Activated CD8-positive, alpha-beta memory T cell treated with anti-CD3 and anti-CD28 coated beads, Interleukin-2, amount 10 ng/mL, durations not matched to agents 7 days and 5 days (primary cell): ENCODE measurements around the gene NCAPG2. TPM values are rescaled to one million over a fixed set of nuclear protein-coding genes. Genes with fewer than 3 reads are reported as not detected.

Experiments
- ATAC-seq: fragments of 150-1000 bp; cut with Tn5 transposase; one replicate; pipeline ENCODE4 v1.10.0; 2021; ENCODE audit warnings: moderate library complexity
- CTCF ChIA-PET: fragments of 350-600 bp; sonication (Branson Sonifier 250); formaldehyde crosslinking; loops from one replicate; lab custom pipeline; 2021; ENCODE audit warnings: antibody characterized with exemption; lab: Charles Lee
- DNase-seq: peaks from one replicate; pipeline ENCODE4 v3.0.0-alpha.2; 2020
- H3K27ac Mint-ChIP-seq: one replicate; pipeline ENCODE4 v1.8.0; 2021; ENCODE audit warnings: mild to moderate bottlenecking, mixed read lengths
- H3K27me3 Mint-ChIP-seq: one replicate; pipeline ENCODE4 v1.8.0; 2021; ENCODE audit warnings: mixed read lengths
- H3K36me3 Mint-ChIP-seq: one replicate; pipeline ENCODE4 v1.8.0; 2021; ENCODE audit warnings: mild to moderate bottlenecking, mixed read lengths
- H3K4me1 Mint-ChIP-seq: one replicate; pipeline ENCODE4 v1.8.0; 2021; ENCODE audit warnings: mixed read lengths
- H3K4me3 Mint-ChIP-seq: one replicate; pipeline ENCODE4 v1.8.0; 2021; ENCODE audit warnings: mild to moderate bottlenecking, moderate library complexity, mixed read lengths
- H3K9me3 Mint-ChIP-seq: one replicate; pipeline ENCODE4 v1.8.0; 2022; ENCODE audit warnings: low read depth, mixed read lengths
- total RNA-seq, 2 experiments: library from RNA; stranded (reverse); gene quantifications; one replicate each; pipeline ENCODE4 v1.2.3, GENCODE V29; 2021

The NCAPG2 gene
- total RNA-seq, 2 experiments from 2014 or later, result 146 to 182 TPM

GRCh38 chr7:158620418-158620817 is 84.2 kb downstream of the NCAPG2 start:
- H3K4me1 Mint-ChIP-seq, result peaks cover 6% of the 10 kb centered on the region
- H3K27me3 Mint-ChIP-seq, result no peaks in the 10 kb centered on the region
- DNase-seq, result no peak
- H3K27ac Mint-ChIP-seq, result no peak overlapping the region
- CTCF ChIA-PET, result interaction anchor here (1.0 kb wide), 1 partner anchor 357 kb away, joined by 4 read pairs; no protein-coding TSS in a partner anchor
- peaks cover 33% of the 10 kb centered on the region for H3K36me3 Mint-ChIP-seq
- no peak overlapping the region for H3K4me3 Mint-ChIP-seq
- no peaks in the 10 kb centered on the region for H3K9me3 Mint-ChIP-seq
- ATAC-seq, result no peak

GRCh38 chr7:158618745-158619140 is 85.9 kb downstream of the NCAPG2 start:
- CTCF ChIA-PET, result no interaction called here
- Mint-ChIP-seq H3K4me1 (peaks cover 6% of the 10 kb centered on the region), H3K36me3 (peaks cover 22% of the 10 kb centered on the region), H3K27ac (no peak overlapping the region), H3K9me3 (no peaks in the 10 kb centered on the region), H3K27me3 (no peaks in the 10 kb centered on the region), H3K4me3 (no peak overlapping the region)
- DNase-seq, result no peak
- ATAC-seq, result no peak

GRCh38 chr7:158617737-158618128 is 86.9 kb downstream of the NCAPG2 start:
- Mint-ChIP-seq H3K9me3 (no peaks in the 10 kb centered on the region), H3K27me3 (no peaks in the 10 kb centered on the region), H3K27ac (no peak overlapping the region), H3K36me3 (peaks cover 21% of the 10 kb centered on the region), H3K4me3 (no peak overlapping the region), H3K4me1 (peaks cover 9% of the 10 kb centered on the region)
- no peak for DNase-seq
- CTCF ChIA-PET, result no interaction called here
- ATAC-seq, result no peak

- H3K9me3 Mint-ChIP-seq, result no peaks in the 10 kb centered on the region
- no peak overlapping the region for H3K27ac Mint-ChIP-seq
- H3K36me3 Mint-ChIP-seq, result peaks cover 29% of the 10 kb centered on the region
- no peaks in the 10 kb centered on the region for H3K27me3 Mint-ChIP-seq
- peaks cover 10% of the 10 kb centered on the region for H3K4me1 Mint-ChIP-seq
- CTCF ChIA-PET, result no interaction called here
- no peak overlapping the region for H3K4me3 Mint-ChIP-seq
- DNase-seq (no peak), ATAC-seq (no peak)
Observed at GRCh38 chr7:158616050-158616449, 88.6 kb downstream of the NCAPG2 start.

GRCh38 chr7:158614700-158615099 is 89.9 kb downstream of the NCAPG2 start:
- CTCF ChIA-PET, result no interaction called here
- peaks cover 31% of the 10 kb centered on the region for H3K36me3 Mint-ChIP-seq
- no peaks in the 10 kb centered on the region for H3K27me3 Mint-ChIP-seq
- no peak overlapping the region for H3K27ac Mint-ChIP-seq
- DNase-seq (no peak), ATAC-seq (no peak)
- no peaks in the 10 kb centered on the region for H3K9me3 Mint-ChIP-seq
- H3K4me3 Mint-ChIP-seq, result no peak overlapping the region
- H3K4me1 Mint-ChIP-seq, result peaks cover 10% of the 10 kb centered on the region

- peaks cover 32% of the 10 kb centered on the region for H3K36me3 Mint-ChIP-seq
- no peaks in the 10 kb centered on the region for H3K9me3 Mint-ChIP-seq
- no peak overlapping the region for H3K27ac Mint-ChIP-seq
- CTCF ChIA-PET, result no interaction called here
- no peak overlapping the region for H3K4me3 Mint-ChIP-seq
- H3K27me3 Mint-ChIP-seq, result no peaks in the 10 kb centered on the region
- no peak for DNase-seq
- peaks cover 9% of the 10 kb centered on the region for H3K4me1 Mint-ChIP-seq
- no peak for ATAC-seq
Observed at GRCh38 chr7:158613481-158613880, 91.1 kb downstream of the NCAPG2 start.

GRCh38 chr7:158612546-158612945 is 92.1 kb downstream of the NCAPG2 start:
- CTCF ChIA-PET, result no interaction called here
- no peak overlapping the region for H3K27ac Mint-ChIP-seq
- H3K4me3 Mint-ChIP-seq, result no peak overlapping the region
- ATAC-seq (no peak), DNase-seq (no peak)
- H3K36me3 Mint-ChIP-seq, result peaks cover 33% of the 10 kb centered on the region
- H3K9me3 Mint-ChIP-seq, result no peaks in the 10 kb centered on the region
- H3K27me3 Mint-ChIP-seq, result no peaks in the 10 kb centered on the region
- peaks cover 4% of the 10 kb centered on the region for H3K4me1 Mint-ChIP-seq

- Mint-ChIP-seq H3K27ac (no peak overlapping the region), H3K4me1 (peaks cover 4% of the 10 kb centered on the region), H3K27me3 (no peaks in the 10 kb centered on the region), H3K9me3 (no peaks in the 10 kb centered on the region), H3K36me3 (peaks cover 32% of the 10 kb centered on the region), H3K4me3 (no peak overlapping the region)
- CTCF ChIA-PET, result no interaction called here
- DNase-seq (no peak), ATAC-seq (no peak)
Observed at GRCh38 chr7:158611541-158611940, 93.1 kb downstream of the NCAPG2 start.

GRCh38 chr7:158609313-158609974 is 95.2 kb downstream of the NCAPG2 start:
- H3K4me1 Mint-ChIP-seq, result peaks cover 4% of the 10 kb centered on the region
- no peaks in the 10 kb centered on the region for H3K9me3 Mint-ChIP-seq

GRCh38 chr7:158607563-158607962 is 97.0 kb downstream of the NCAPG2 start:
- H3K36me3 Mint-ChIP-seq, result peaks cover 34% of the 10 kb centered on the region
- CTCF ChIA-PET, result no interaction called here
- H3K27me3 Mint-ChIP-seq, result no peaks in the 10 kb centered on the region
- H3K4me3 Mint-ChIP-seq, result no peak overlapping the region
- no peaks in the 10 kb centered on the region for H3K9me3 Mint-ChIP-seq
- H3K27ac Mint-ChIP-seq, result no peak overlapping the region
- no peak for ATAC-seq
- peaks cover 6% of the 10 kb centered on the region for H3K4me1 Mint-ChIP-seq
- DNase-seq, result no peak

More at GRCh38 chr7:158609313-158609974, 95.2 kb downstream of the NCAPG2 start:
- ATAC-seq (no peak), DNase-seq (no peak)
- H3K27ac Mint-ChIP-seq, result no peak overlapping the region
- CTCF ChIA-PET, result no interaction called here
- no peaks in the 10 kb centered on the region for H3K27me3 Mint-ChIP-seq
- no peak overlapping the region for H3K4me3 Mint-ChIP-seq
- peaks cover 37% of the 10 kb centered on the region for H3K36me3 Mint-ChIP-seq

GRCh38 chr7:158606671-158607424 is 97.8 kb downstream of the NCAPG2 start:
- H3K9me3 Mint-ChIP-seq, result no peaks in the 10 kb centered on the region
- no peak overlapping the region for H3K4me3 Mint-ChIP-seq
- H3K27me3 Mint-ChIP-seq, result no peaks in the 10 kb centered on the region
- H3K4me1 Mint-ChIP-seq, result peaks cover 5% of the 10 kb centered on the region
- ATAC-seq, result no peak
- CTCF ChIA-PET, result no interaction called here
- no peak overlapping the region for H3K27ac Mint-ChIP-seq
- no peak for DNase-seq
- peaks cover 30% of the 10 kb centered on the region for H3K36me3 Mint-ChIP-seq

- CTCF ChIA-PET, result no interaction called here
- Mint-ChIP-seq H3K9me3 (no peaks in the 10 kb centered on the region), H3K36me3 (peaks cover 25% of the 10 kb centered on the region), H3K4me3 (no peak overlapping the region), H3K27ac (no peak overlapping the region), H3K4me1 (peaks cover 5% of the 10 kb centered on the region), H3K27me3 (no peaks in the 10 kb centered on the region)
- DNase-seq (no peak), ATAC-seq (no peak)
Observed at GRCh38 chr7:158606129-158606528, 98.5 kb downstream of the NCAPG2 start.

- ATAC-seq, result no peak
- no peak overlapping the region for H3K27ac Mint-ChIP-seq
- peaks cover 5% of the 10 kb centered on the region for H3K4me1 Mint-ChIP-seq
- CTCF ChIA-PET, result no interaction called here
- H3K4me3 Mint-ChIP-seq, result no peak overlapping the region
- DNase-seq, result no peak
- H3K27me3 Mint-ChIP-seq, result no peaks in the 10 kb centered on the region
- H3K36me3 Mint-ChIP-seq, result peaks cover 19% of the 10 kb centered on the region
- H3K9me3 Mint-ChIP-seq, result no peaks in the 10 kb centered on the region
Observed at GRCh38 chr7:158603773-158604755, 100.5 kb downstream of the NCAPG2 start.
